Kidney (tissue), 14 donors: ENCODE data around the gene LRRN2. TPM values are rescaled to one million over a fixed set of nuclear protein-coding genes. Genes with fewer than 3 reads are reported as not detected.
A peak's percentile ranks its signal among the peaks of the same experiment; 100 is the strongest.

ENCODE experiments used
- DNase-seq, 5 donors: peaks; one replicate each; pipeline ENCODE4 v3.0.0-alpha.2; 2013 to 2020
- FAIRE-seq: peaks from 2 replicates; lab custom pipeline; 2012; peaks lifted over from hg19 to GRCh38; lab: Jason Lieb, UNC
- H3K27ac ChIP-seq, 2 donors: one replicate each; pipeline ENCODE4 v1.7.0; 2013; ENCODE audit warnings: low read depth in 2 of 2, low read length in 2 of 2, inconsistent platforms in 1 of 2
- H3K27me3 ChIP-seq: one replicate; pipeline ENCODE4 v1.7.1; 2013; ENCODE audit warnings: low read length, inconsistent platforms; ENCODE audit not compliant: control insufficient read depth, insufficient read depth
- H3K36me3 ChIP-seq, 3 donors: one replicate each; pipeline versions ENCODE4 v1.7.0 to v1.7.1; 2013; ENCODE audit warnings: low read length in 3 of 3, control low read depth in 1 of 3, inconsistent platforms in 1 of 3; ENCODE audit not compliant: insufficient read depth in 3 of 3, control insufficient read depth in 2 of 3
- H3K4me1 ChIP-seq, 3 donors: one replicate each; pipeline versions ENCODE4 v1.7.0 to v1.7.1; 2013; ENCODE audit warnings: low read length in 3 of 3, inconsistent platforms in 1 of 3, low read depth in 1 of 3; ENCODE audit not compliant: control insufficient read depth in 2 of 3, insufficient read depth in 2 of 3
- H3K4me3 ChIP-seq, 3 donors: one replicate each; pipeline versions ENCODE4 v1.7.0 to v1.8.1; 2013; ENCODE audit warnings: low read length in 3 of 3, control low read depth in 1 of 3, inconsistent platforms in 1 of 3
- H3K9ac ChIP-seq, 3 donors: one replicate each; pipeline versions ENCODE4 v1.7.0 to v1.7.1; 2013; ENCODE audit warnings: low read length in 3 of 3, control low read depth in 1 of 3, inconsistent platforms in 1 of 3
- H3K9me3 ChIP-seq, 3 donors: one replicate each; pipeline versions ENCODE4 v1.7.0 to v1.7.1; 2013; ENCODE audit warnings: low read length in 3 of 3, control low read depth in 1 of 3, inconsistent platforms in 1 of 3; ENCODE audit not compliant: control insufficient read depth in 2 of 3, insufficient read depth in 1 of 3
- intact Hi-C: fragments of 100-400 bp; cut with DNase I; formaldehyde crosslinking; loops from one replicate; pipeline ENCODE4 v1.11.1; 2022
- polyA plus RNA-seq: library from polyadenylated mRNA; stranded (reverse); fragments of 350-450 nt; fragmentation: Illumina TruSeq; extraction: RNeasy Lipid Tissue Mini Kit (QIAGEN cat#74804); gene quantifications from one replicate; pipeline ENCODE4 v1.2.3, GENCODE V29; 2014; ENCODE audit warnings: low read depth, low replicate concordance; ENCODE audit not compliant: insufficient read depth
- total RNA-seq: library from RNA; stranded (reverse); fragmentation: NEBNext Ultra II Directional; extraction: Animal tissue kit (Norgen Biotek cat#: 25700); gene quantifications from one replicate; pipeline ENCODE4 v1.2.1, GENCODE V29; 2021
- TF ChIP-seq, protein P1 (sequence below): IDR thresholded peaks from 3 replicates; pipeline ENCODE4 v1.5.1; 2012; ENCODE audit warnings: mild to moderate bottlenecking, moderate library complexity, borderline replicate concordance; ENCODE audit not compliant: insufficient read depth; ENCODE audit errors: extremely low read depth
- donor health status: control.
- donor health status: control.
- donor health status: control.
- donor health status: control.
- donor health status: control.
- donor health status: DM: yes; HTN: yes; CAD: no.
- donor health status: Normal renal cell carcinoma (clear cell type).

Gene LRRN2
- total and polyA plus RNA-seq, 2 donors from 2014 or later = 14.4 to 16.0 TPM

GRCh38 chr1:204602111-204602579, 83.4 kb downstream of the LRRN2 start:
- intact Hi-C loops = no loop called here
- no peaks in the 10 kb centered on the region for H3K4me1 ChIP-seq
- TF ChIP-seq, protein P1, sequence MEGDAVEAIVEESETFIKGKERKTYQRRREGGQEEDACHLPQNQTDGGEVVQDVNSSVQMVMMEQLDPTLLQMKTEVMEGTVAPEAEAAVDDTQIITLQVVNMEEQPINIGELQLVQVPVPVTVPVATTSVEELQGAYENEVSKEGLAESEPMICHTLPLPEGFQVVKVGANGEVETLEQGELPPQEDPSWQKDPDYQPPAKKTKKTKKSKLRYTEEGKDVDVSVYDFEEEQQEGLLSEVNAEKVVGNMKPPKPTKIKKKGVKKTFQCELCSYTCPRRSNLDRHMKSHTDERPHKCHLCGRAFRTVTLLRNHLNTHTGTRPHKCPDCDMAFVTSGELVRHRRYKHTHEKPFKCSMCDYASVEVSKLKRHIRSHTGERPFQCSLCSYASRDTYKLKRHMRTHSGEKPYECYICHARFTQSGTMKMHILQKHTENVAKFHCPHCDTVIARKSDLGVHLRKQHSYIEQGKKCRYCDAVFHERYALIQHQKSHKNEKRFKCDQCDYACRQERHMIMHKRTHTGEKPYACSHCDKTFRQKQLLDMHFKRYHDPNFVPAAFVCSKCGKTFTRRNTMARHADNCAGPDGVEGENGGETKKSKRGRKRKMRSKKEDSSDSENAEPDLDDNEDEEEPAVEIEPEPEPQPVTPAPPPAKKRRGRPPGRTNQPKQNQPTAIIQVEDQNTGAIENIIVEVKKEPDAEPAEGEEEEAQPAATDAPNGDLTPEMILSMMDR = no peak
- FAIRE-seq (no peak), DNase-seq (peak in 4 of 5 donors; percentile 63 to 78 (median 70))
- no peak overlapping the region for H3K4me3 ChIP-seq
- H3K27me3 ChIP-seq = no peaks in the 10 kb centered on the region
- no peaks in the 10 kb centered on the region for H3K9me3 ChIP-seq
- no peak overlapping the region for H3K27ac ChIP-seq
- H3K36me3 ChIP-seq = no peaks in the 10 kb centered on the region
- H3K9ac ChIP-seq = no peak overlapping the region

GRCh38 chr1:204600968-204601367, 84.6 kb downstream of the LRRN2 start:
- no peak for FAIRE-seq

DNA sequence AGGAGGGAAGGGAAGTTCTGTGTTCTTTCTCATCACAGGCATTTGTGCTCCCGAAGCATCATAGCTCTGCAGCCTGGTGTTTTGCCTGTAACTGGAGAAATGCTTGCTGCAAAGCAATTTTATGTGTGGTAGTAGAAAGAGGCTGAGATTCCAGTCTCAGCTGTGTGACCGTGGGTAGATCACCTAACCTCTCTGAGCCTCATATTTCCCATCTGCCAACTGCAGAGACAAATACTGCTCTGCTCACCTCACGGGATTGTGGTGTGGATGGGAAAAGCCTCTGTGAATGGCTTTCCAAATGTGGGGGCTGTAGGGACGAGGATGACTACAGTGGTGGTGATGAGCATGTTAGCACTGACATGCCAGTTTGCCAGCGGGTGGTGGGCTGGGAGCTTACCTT, 85.3 kb downstream of the LRRN2 start:
- H3K9me3 ChIP-seq = no peaks in the 10 kb centered on the region
- H3K4me3 ChIP-seq = no peak overlapping the region
- FAIRE-seq (no peak), DNase-seq (no peak)
- no peaks in the 10 kb centered on the region for H3K27me3 ChIP-seq
- TF ChIP-seq, protein P1 = no peak
- H3K27ac ChIP-seq = no peak overlapping the region
- no peaks in the 10 kb centered on the region for H3K4me1 ChIP-seq
- H3K9ac ChIP-seq = no peak overlapping the region
- intact Hi-C loops = no loop called here
- no peaks in the 10 kb centered on the region for H3K36me3 ChIP-seq

More at GRCh38 chr1:204600968-204601367, 84.6 kb downstream of the LRRN2 start:
- no peaks in the 10 kb centered on the region for H3K9me3 ChIP-seq
- no peak overlapping the region for H3K4me3 ChIP-seq
- H3K27me3 ChIP-seq = no peaks in the 10 kb centered on the region
- intact Hi-C loops = no loop called here
- H3K36me3 ChIP-seq = no peaks in the 10 kb centered on the region
- H3K4me1 ChIP-seq = no peaks in the 10 kb centered on the region
- TF ChIP-seq, protein P1 = no peak
- H3K27ac ChIP-seq = no peak overlapping the region
- no peak for DNase-seq
- no peak overlapping the region for H3K9ac ChIP-seq

GRCh38 chr1:204599596-204599995, 85.9 kb downstream of the LRRN2 start:
- Histone ChIP-seq H3K36me3 (no peaks in the 10 kb centered on the region), H3K27ac (no peak overlapping the region), H3K9ac (no peak overlapping the region), H3K27me3 (no peaks in the 10 kb centered on the region), H3K4me1 (no peaks in the 10 kb centered on the region), H3K4me3 (no peak overlapping the region), H3K9me3 (no peaks in the 10 kb centered on the region)
- FAIRE-seq (no peak), DNase-seq (no peak)
- intact Hi-C loops = no loop called here
- TF ChIP-seq, protein P1 = no peak
